ENCODE data around the gene LRSAM1. TPM values are rescaled to one million over a fixed set of nuclear protein-coding genes. Genes with fewer than 3 reads are reported as not detected.

Gene LRSAM1
- total and polyA plus RNA-seq, 2 of the 8 experiments (the other 6 are each of a cell fraction or from before 2014, with no cell fraction given) = 9.7 to 18.3 TPM

GRCh38 chr9:127445851-127446712 is 5.2 kb upstream of the LRSAM1 start (continued):
- TF ChIP-seq, protein P1, sequence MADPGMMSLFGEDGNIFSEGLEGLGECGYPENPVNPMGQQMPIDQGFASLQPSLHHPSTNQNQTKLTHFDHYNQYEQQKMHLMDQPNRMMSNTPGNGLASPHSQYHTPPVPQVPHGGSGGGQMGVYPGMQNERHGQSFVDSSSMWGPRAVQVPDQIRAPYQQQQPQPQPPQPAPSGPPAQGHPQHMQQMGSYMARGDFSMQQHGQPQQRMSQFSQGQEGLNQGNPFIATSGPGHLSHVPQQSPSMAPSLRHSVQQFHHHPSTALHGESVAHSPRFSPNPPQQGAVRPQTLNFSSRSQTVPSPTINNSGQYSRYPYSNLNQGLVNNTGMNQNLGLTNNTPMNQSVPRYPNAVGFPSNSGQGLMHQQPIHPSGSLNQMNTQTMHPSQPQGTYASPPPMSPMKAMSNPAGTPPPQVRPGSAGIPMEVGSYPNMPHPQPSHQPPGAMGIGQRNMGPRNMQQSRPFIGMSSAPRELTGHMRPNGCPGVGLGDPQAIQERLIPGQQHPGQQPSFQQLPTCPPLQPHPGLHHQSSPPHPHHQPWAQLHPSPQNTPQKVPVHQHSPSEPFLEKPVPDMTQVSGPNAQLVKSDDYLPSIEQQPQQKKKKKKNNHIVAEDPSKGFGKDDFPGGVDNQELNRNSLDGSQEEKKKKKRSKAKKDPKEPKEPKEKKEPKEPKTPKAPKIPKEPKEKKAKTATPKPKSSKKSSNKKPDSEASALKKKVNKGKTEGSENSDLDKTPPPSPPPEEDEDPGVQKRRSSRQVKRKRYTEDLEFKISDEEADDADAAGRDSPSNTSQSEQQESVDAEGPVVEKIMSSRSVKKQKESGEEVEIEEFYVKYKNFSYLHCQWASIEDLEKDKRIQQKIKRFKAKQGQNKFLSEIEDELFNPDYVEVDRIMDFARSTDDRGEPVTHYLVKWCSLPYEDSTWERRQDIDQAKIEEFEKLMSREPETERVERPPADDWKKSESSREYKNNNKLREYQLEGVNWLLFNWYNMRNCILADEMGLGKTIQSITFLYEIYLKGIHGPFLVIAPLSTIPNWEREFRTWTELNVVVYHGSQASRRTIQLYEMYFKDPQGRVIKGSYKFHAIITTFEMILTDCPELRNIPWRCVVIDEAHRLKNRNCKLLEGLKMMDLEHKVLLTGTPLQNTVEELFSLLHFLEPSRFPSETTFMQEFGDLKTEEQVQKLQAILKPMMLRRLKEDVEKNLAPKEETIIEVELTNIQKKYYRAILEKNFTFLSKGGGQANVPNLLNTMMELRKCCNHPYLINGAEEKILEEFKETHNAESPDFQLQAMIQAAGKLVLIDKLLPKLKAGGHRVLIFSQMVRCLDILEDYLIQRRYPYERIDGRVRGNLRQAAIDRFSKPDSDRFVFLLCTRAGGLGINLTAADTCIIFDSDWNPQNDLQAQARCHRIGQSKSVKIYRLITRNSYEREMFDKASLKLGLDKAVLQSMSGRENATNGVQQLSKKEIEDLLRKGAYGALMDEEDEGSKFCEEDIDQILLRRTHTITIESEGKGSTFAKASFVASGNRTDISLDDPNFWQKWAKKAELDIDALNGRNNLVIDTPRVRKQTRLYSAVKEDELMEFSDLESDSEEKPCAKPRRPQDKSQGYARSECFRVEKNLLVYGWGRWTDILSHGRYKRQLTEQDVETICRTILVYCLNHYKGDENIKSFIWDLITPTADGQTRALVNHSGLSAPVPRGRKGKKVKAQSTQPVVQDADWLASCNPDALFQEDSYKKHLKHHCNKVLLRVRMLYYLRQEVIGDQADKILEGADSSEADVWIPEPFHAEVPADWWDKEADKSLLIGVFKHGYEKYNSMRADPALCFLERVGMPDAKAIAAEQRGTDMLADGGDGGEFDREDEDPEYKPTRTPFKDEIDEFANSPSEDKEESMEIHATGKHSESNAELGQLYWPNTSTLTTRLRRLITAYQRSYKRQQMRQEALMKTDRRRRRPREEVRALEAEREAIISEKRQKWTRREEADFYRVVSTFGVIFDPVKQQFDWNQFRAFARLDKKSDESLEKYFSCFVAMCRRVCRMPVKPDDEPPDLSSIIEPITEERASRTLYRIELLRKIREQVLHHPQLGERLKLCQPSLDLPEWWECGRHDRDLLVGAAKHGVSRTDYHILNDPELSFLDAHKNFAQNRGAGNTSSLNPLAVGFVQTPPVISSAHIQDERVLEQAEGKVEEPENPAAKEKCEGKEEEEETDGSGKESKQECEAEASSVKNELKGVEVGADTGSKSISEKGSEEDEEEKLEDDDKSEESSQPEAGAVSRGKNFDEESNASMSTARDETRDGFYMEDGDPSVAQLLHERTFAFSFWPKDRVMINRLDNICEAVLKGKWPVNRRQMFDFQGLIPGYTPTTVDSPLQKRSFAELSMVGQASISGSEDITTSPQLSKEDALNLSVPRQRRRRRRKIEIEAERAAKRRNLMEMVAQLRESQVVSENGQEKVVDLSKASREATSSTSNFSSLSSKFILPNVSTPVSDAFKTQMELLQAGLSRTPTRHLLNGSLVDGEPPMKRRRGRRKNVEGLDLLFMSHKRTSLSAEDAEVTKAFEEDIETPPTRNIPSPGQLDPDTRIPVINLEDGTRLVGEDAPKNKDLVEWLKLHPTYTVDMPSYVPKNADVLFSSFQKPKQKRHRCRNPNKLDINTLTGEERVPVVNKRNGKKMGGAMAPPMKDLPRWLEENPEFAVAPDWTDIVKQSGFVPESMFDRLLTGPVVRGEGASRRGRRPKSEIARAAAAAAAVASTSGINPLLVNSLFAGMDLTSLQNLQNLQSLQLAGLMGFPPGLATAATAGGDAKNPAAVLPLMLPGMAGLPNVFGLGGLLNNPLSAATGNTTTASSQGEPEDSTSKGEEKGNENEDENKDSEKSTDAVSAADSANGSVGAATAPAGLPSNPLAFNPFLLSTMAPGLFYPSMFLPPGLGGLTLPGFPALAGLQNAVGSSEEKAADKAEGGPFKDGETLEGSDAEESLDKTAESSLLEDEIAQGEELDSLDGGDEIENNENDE (IDR thresholded peaks at IDR 0.05; ENCODE audit: insufficient replicate concordance, low read length) = peak; percentile 58
- TF ChIP-seq TEAD4 (IDR thresholded peaks at IDR 0.05; ENCODE audit: low read depth, low read length) = peak; percentile 8; the same call in 1 of the 2 replicates

Measured in H1 (cell line).